GM18951 (cell line): Measurements from ENCODE around the gene SCGB1D1.

ENCODE experiments used
- POLR2A ChIP-seq: IDR thresholded peaks from 4 replicates; pipeline ENCODE4 v1.6.1; 2011; ENCODE audit warnings: mild to moderate bottlenecking; ENCODE audit not compliant: insufficient read length, insufficient read depth; ENCODE audit errors: extremely low read depth
- in situ Hi-C: fragments of 300-500 bp; cut with MboI; formaldehyde crosslinking; loops from one replicate; pipeline ENCODE4 v1.12.0; 2022; ENCODE audit warnings: low sequenced_read_pairs, mixed read lengths, inconsistent platforms; ENCODE audit not compliant: unreplicated experiment

SCGB1D1 gene

GRCh38 chr11:62150887-62151736, 38.9 kb upstream of the SCGB1D1 start:
- in situ Hi-C loops, result no loop called here
- no peak for TF ChIP-seq POLR2A

GRCh38 chr11:62151737-62152102, 38.3 kb upstream of the SCGB1D1 start:
- TF ChIP-seq POLR2A, result no peak
- in situ Hi-C loops, result no loop called here

GRCh38 chr11:62152245-62153086, 37.5 kb upstream of the SCGB1D1 start:
- TF ChIP-seq POLR2A, result no peak
- in situ Hi-C loops, result no loop called here

- in situ Hi-C loops, result no loop called here
- no peak for TF ChIP-seq POLR2A
Observed at GRCh38 chr11:62153087-62153395, 37.0 kb upstream of the SCGB1D1 start.

- TF ChIP-seq POLR2A, result no peak
- in situ Hi-C loops, result no loop called here
Observed at GRCh38 chr11:62153617-62154016, 36.4 kb upstream of the SCGB1D1 start.

GRCh38 chr11:62157603-62158002, 32.4 kb upstream of the SCGB1D1 start:
- in situ Hi-C loops, result no loop called here
- no peak for TF ChIP-seq POLR2A

GRCh38 chr11:62166371-62166770, 23.6 kb upstream of the SCGB1D1 start:
- no peak for TF ChIP-seq POLR2A
- in situ Hi-C loops, result no loop called here

GRCh38 chr11:62169448-62169847, 20.6 kb upstream of the SCGB1D1 start:
- in situ Hi-C loops, result no loop called here
- TF ChIP-seq POLR2A, result no peak

GRCh38 chr11:62169935-62170334, 20.1 kb upstream of the SCGB1D1 start:
- in situ Hi-C loops, result no loop called here

GRCh38 chr11:62171261-62171723, 18.7 kb upstream of the SCGB1D1 start:
- in situ Hi-C loops, result no loop called here
- no peak for TF ChIP-seq POLR2A

More at GRCh38 chr11:62169935-62170334, 20.1 kb upstream of the SCGB1D1 start:
- TF ChIP-seq POLR2A, result no peak

- TF ChIP-seq POLR2A, result no peak
- in situ Hi-C loops, result no loop called here
Observed at GRCh38 chr11:62172294-62172693, 17.7 kb upstream of the SCGB1D1 start.

GRCh38 chr11:62176766-62177165, 13.2 kb upstream of the SCGB1D1 start:
- no peak for TF ChIP-seq POLR2A
- in situ Hi-C loops, result no loop called here

- in situ Hi-C loops, result no loop called here
- no peak for TF ChIP-seq POLR2A
Observed at GRCh38 chr11:62179995-62180394, 10.0 kb upstream of the SCGB1D1 start.

- TF ChIP-seq POLR2A, result no peak
- in situ Hi-C loops, result no loop called here
Observed at GRCh38 chr11:62181097-62181496, 8.9 kb upstream of the SCGB1D1 start.
